Measurements from ENCODE around the gene COL13A1.

DNA sequence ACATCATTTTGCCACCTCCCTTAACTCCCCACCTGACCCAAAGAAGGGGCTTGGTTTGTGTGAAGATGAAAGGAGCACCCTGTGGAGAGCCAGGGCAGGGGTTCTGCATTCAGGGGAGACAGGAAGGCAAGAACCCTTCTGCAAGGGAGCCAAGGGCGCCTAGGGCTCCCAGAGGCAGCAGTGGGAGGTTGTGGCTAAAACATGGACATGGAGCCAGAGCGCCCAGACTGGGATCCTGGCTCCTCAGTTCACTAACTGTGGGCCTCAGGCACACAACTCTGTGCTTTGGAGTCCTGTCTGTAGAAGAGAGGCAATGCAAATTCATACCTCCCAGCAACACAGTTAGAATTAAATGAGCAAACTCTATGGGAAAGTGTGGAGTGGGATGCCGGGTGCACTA, 127.9 kb downstream of the COL13A1 start:
- TF ChIP-seq POLR2AphosphoS5 (IDR thresholded peaks at IDR 0.05; ENCODE audit: low read depth, low read length) = no peak
- no peak for TF ChIP-seq POLR2A (IDR thresholded peaks at IDR 0.05; ENCODE audit: low read depth, low read length)
- TF ChIP-seq TAF1 (IDR thresholded peaks at IDR 0.05; ENCODE audit: low read depth, low read length) = no peak
